DND-41 (cell line): Measurements from ENCODE around the gene MINDY1.

Experiments
- ATAC-seq: fragments of 200-7000 bp; cut with Tn5 transposase; 3 replicates; pipeline ENCODE4 v1.9.1; 2021; ENCODE audit warnings: low read depth; ENCODE audit not compliant: insufficient read depth
- DNase-seq: peaks from one replicate; pipeline ENCODE4 v3.0.0-alpha.2; 2020
- H2AFZ ChIP-seq: 2 replicates; pipeline ENCODE4 v1.6.0; 2012; ENCODE audit warnings: low read depth, low read length
- H3K27ac ChIP-seq: 2 replicates; pipeline ENCODE4 v1.5.1; 2012; ENCODE audit warnings: low read length, inconsistent platforms
- H3K27me3 ChIP-seq: fragments of 200-600 bp; sonication (generic); 2 replicates; pipeline ENCODE4 v1.6.0; 2012; ENCODE audit warnings: low read length, mild to moderate bottlenecking, inconsistent platforms; ENCODE audit not compliant: insufficient read depth, poor library complexity
- H3K36me3 ChIP-seq: 2 replicates; pipeline ENCODE4 v1.5.1; 2012; ENCODE audit warnings: low read length, inconsistent platforms; ENCODE audit not compliant: insufficient read depth
- H3K4me1 ChIP-seq: 2 replicates; pipeline ENCODE4 v1.5.1; 2012; ENCODE audit warnings: mild to moderate bottlenecking, low read length; ENCODE audit not compliant: insufficient read depth
- H3K4me2 ChIP-seq: 2 replicates; pipeline ENCODE4 v1.6.0; 2012; ENCODE audit warnings: mild to moderate bottlenecking, moderate library complexity, low read length, inconsistent platforms; ENCODE audit not compliant: insufficient read depth
- H3K4me3 ChIP-seq, 2 experiments: fragments of 200-600 bp in 1 of 2; shearing (Covaris generic) in 1 of 2; 2 replicates each; pipeline ENCODE4 v1.5.1; 2012 to 2016; ENCODE audit warnings: inconsistent platforms in 2 of 2, low read length in 2 of 2, mild to moderate bottlenecking in 2 of 2, low read depth in 1 of 2, moderate library complexity in 1 of 2
- H3K79me2 ChIP-seq: 2 replicates; pipeline ENCODE4 v1.6.0; 2012; ENCODE audit warnings: low read length, inconsistent platforms; ENCODE audit not compliant: insufficient read depth
- H3K9ac ChIP-seq: 2 replicates; pipeline ENCODE4 v1.6.0; 2012; ENCODE audit warnings: low read depth, mild to moderate bottlenecking, inconsistent platforms, low read length, moderate library complexity
- H3K9me3 ChIP-seq: 2 replicates; pipeline ENCODE4 v1.5.1; 2012; ENCODE audit warnings: low read length, moderate library complexity, mild to moderate bottlenecking, inconsistent platforms; ENCODE audit not compliant: insufficient read depth, severe bottlenecking
- H4K20me1 ChIP-seq: 2 replicates; pipeline ENCODE4 v1.6.0; 2012; ENCODE audit warnings: low read length; ENCODE audit not compliant: insufficient read depth
- EZH2 ChIP-seq: IDR thresholded peaks from 3 replicates; pipeline ENCODE4 v1.6.1; 2012; ENCODE audit warnings: borderline replicate concordance, low read depth, mild to moderate bottlenecking, moderate library complexity, low read length, inconsistent platforms; ENCODE audit not compliant: severe bottlenecking
- TF ChIP-seq, protein P1 (sequence below): IDR thresholded peaks from 2 replicates; pipeline ENCODE4 v1.5.1; 2012; ENCODE audit warnings: borderline replicate concordance, low read length, moderate library complexity, mild to moderate bottlenecking; ENCODE audit not compliant: poor library complexity, severe bottlenecking; ENCODE audit errors: extremely low read depth

Gene MINDY1

DNA sequence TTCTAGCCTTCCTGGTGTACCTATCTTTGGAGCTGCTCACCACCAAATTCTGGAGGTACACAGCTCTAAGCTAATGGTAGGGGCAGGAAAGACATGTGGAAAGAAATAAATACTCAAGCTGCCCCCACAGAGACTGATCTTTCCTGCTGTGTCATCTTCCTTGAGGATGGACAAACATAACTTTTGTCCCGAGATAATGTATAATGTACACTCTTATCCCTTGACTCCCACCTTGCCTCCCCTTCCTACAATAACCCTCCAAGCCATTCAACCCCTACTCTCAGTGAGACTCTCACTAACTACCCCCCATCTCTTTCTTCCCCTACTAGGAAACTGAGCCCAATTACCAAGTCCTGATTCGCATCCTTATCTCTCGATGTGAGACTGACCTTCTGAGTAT, 12.5 kb downstream of the MINDY1 start:
- ATAC-seq (no peak), DNase-seq (no peak)
- Histone ChIP-seq H3K79me2 (no peaks in the 10 kb centered on the region), H3K27ac (no peak overlapping the region), H3K4me1 (peaks cover 8% of the 10 kb centered on the region), H3K9ac (no peak overlapping the region), H3K4me2 (no peak overlapping the region), H3K27me3 (no peaks in the 10 kb centered on the region), H2AFZ (no peak overlapping the region), H3K36me3 (no peaks in the 10 kb centered on the region; the same call in 1 of the 2 replicates), H3K9me3 (no peaks in the 10 kb centered on the region), H4K20me1 (no peaks in the 10 kb centered on the region), H3K4me3 (no peak overlapping the region)
- TF ChIP-seq, protein P1, sequence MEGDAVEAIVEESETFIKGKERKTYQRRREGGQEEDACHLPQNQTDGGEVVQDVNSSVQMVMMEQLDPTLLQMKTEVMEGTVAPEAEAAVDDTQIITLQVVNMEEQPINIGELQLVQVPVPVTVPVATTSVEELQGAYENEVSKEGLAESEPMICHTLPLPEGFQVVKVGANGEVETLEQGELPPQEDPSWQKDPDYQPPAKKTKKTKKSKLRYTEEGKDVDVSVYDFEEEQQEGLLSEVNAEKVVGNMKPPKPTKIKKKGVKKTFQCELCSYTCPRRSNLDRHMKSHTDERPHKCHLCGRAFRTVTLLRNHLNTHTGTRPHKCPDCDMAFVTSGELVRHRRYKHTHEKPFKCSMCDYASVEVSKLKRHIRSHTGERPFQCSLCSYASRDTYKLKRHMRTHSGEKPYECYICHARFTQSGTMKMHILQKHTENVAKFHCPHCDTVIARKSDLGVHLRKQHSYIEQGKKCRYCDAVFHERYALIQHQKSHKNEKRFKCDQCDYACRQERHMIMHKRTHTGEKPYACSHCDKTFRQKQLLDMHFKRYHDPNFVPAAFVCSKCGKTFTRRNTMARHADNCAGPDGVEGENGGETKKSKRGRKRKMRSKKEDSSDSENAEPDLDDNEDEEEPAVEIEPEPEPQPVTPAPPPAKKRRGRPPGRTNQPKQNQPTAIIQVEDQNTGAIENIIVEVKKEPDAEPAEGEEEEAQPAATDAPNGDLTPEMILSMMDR, result no peak
- no peak for TF ChIP-seq EZH2

DNA sequence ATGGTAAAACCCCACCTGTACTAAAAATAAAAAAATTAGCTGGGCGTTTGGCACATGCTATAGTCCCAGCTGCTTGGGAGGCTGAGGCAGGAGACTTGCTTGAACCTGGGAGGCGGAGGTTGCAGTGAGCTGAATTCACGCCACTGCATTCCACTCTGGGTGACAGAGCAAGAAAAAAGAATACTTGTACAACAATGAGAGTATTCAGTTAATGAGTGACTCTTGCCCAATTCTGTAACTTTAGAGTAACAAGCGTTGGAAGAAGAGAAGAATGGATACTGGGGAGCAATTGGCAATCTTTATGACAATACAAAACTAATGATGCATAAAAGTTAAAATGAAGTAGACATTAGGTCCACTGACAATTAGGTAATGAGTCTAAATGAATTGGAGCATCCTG, 14.1 kb downstream of the MINDY1 start:
- TF ChIP-seq, protein P1, result no peak
- TF ChIP-seq EZH2, result no peak
- no peak overlapping the region for H3K9ac ChIP-seq
- no peaks in the 10 kb centered on the region for H4K20me1 ChIP-seq
- no peak overlapping the region for H3K4me3 ChIP-seq
- DNase-seq (no peak), ATAC-seq (no peak)
- H3K27me3 ChIP-seq, result no peaks in the 10 kb centered on the region
- no peaks in the 10 kb centered on the region for H3K79me2 ChIP-seq
- no peaks in the 10 kb centered on the region for H3K9me3 ChIP-seq
- H2AFZ ChIP-seq, result no peak overlapping the region
- H3K4me2 ChIP-seq, result no peak overlapping the region
- H3K4me1 ChIP-seq, result peaks cover 8% of the 10 kb centered on the region
- no peaks in the 10 kb centered on the region; the same call in 1 of the 2 replicates for H3K36me3 ChIP-seq
- no peak overlapping the region for H3K27ac ChIP-seq

DNA sequence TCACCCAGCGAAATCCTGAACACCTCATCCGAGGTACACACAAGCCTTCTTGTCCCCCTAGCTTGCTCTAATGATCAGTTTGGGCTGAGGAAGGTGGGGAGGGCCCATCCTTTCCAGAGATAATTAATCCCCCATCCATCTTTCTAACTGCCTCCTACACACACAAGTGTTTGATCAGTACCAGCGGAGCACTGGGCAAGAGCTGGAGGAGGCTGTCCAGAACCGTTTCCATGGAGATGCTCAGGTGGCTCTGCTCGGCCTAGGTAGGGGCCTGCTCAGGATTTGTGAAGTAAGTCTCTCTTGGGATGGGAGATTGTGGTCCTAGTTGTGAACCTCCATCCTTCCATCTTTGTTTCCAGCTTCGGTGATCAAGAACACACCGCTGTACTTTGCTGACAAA, 18.8 kb downstream of the MINDY1 start:
- H3K36me3 ChIP-seq, result no peaks in the 10 kb centered on the region
- ATAC-seq (no peak), DNase-seq (no peak)
- no peak overlapping the region for H3K4me3 ChIP-seq
- H3K27me3 ChIP-seq, result no peaks in the 10 kb centered on the region
- no peaks in the 10 kb centered on the region for H3K4me1 ChIP-seq
- no peak overlapping the region for H3K27ac ChIP-seq
- H3K9ac ChIP-seq, result no peak overlapping the region
- TF ChIP-seq, protein P1, result no peak
- no peak for TF ChIP-seq EZH2
- H3K9me3 ChIP-seq, result no peaks in the 10 kb centered on the region
- no peaks in the 10 kb centered on the region for H4K20me1 ChIP-seq
- H2AFZ ChIP-seq, result no peak overlapping the region
- H3K4me2 ChIP-seq, result no peak overlapping the region
- H3K79me2 ChIP-seq, result no peaks in the 10 kb centered on the region
